ENCODE measurements around the gene CIAO3.
"Not testable (repeated sequence)": the region's sequence is repeated elsewhere in the genome, so short reads cannot be mapped to it uniquely, and the experiment has no call there.

The CIAO3 gene

GRCh38 chr16:754656-755055, 13.9 kb upstream of the CIAO3 start:
- DNase-seq (no peak), ATAC-seq (no peak)
- peaks cover 3% of the 10 kb centered on the region for H3K27me3 Mint-ChIP-seq
- H3K36me3 Mint-ChIP-seq (ENCODE audit: low read depth): no peaks in the 10 kb centered on the region
- no peak overlapping the region for H3K27ac Mint-ChIP-seq
- H3K9me3 Mint-ChIP-seq: no peaks in the 10 kb centered on the region
- no peaks in the 10 kb centered on the region for H3K4me1 Mint-ChIP-seq
- H3K4me3 Mint-ChIP-seq: no peak overlapping the region

- not testable (repeated sequence) for H3K4me3 Mint-ChIP-seq; H3K27ac Mint-ChIP-seq; H3K36me3 Mint-ChIP-seq (ENCODE audit: low read depth); ATAC-seq; H3K4me1 Mint-ChIP-seq; H3K27me3 Mint-ChIP-seq; DNase-seq; H3K9me3 Mint-ChIP-seq
These were observed 13.4 kb upstream of the CIAO3 start for GRCh38 chr16:754121-754607.

GRCh38 chr16:752007-752312, 11.2 kb upstream of the CIAO3 start:
- no peaks in the 10 kb centered on the region for H3K36me3 Mint-ChIP-seq (ENCODE audit: low read depth)
- no peak overlapping the region for H3K4me3 Mint-ChIP-seq
- no peaks in the 10 kb centered on the region for H3K27me3 Mint-ChIP-seq
- no peaks in the 10 kb centered on the region for H3K9me3 Mint-ChIP-seq
- H3K27ac Mint-ChIP-seq: no peak overlapping the region
- DNase-seq (no peak), ATAC-seq (no peak)
- no peaks in the 10 kb centered on the region for H3K4me1 Mint-ChIP-seq

- no peaks in the 10 kb centered on the region for H3K9me3 Mint-ChIP-seq
- H3K27ac Mint-ChIP-seq: no peak overlapping the region
- no peaks in the 10 kb centered on the region for H3K27me3 Mint-ChIP-seq
- no peaks in the 10 kb centered on the region for H3K36me3 Mint-ChIP-seq (ENCODE audit: low read depth)
- ATAC-seq (no peak), DNase-seq (no peak)
- no peaks in the 10 kb centered on the region for H3K4me1 Mint-ChIP-seq
- H3K4me3 Mint-ChIP-seq: no peak overlapping the region
These were observed 10.6 kb upstream of the CIAO3 start for GRCh38 chr16:751152-752006.

GRCh38 chr16:750485-750884, 9.7 kb upstream of the CIAO3 start:
- Mint-ChIP-seq H3K4me1 (no peaks in the 10 kb centered on the region), H3K36me3 (ENCODE audit: low read depth) (no peaks in the 10 kb centered on the region), H3K27ac (no peak overlapping the region), H3K4me3 (no peak overlapping the region), H3K9me3 (no peaks in the 10 kb centered on the region), H3K27me3 (no peaks in the 10 kb centered on the region)
- ATAC-seq (no peak), DNase-seq (no peak)

GRCh38 chr16:749010-749409, 8.2 kb upstream of the CIAO3 start:
- Mint-ChIP-seq H3K4me1 (no peaks in the 10 kb centered on the region), H3K9me3 (no peaks in the 10 kb centered on the region), H3K4me3 (no peak overlapping the region), H3K27ac (no peak overlapping the region), H3K27me3 (no peaks in the 10 kb centered on the region), H3K36me3 (ENCODE audit: low read depth) (no peaks in the 10 kb centered on the region)
- ATAC-seq (no peak), DNase-seq (no peak)

GRCh38 chr16:747978-748746, 7.4 kb upstream of the CIAO3 start:
- no peaks in the 10 kb centered on the region for H3K36me3 Mint-ChIP-seq (ENCODE audit: low read depth)
- no peaks in the 10 kb centered on the region for H3K9me3 Mint-ChIP-seq
- no peaks in the 10 kb centered on the region for H3K4me1 Mint-ChIP-seq
- no peaks in the 10 kb centered on the region for H3K27me3 Mint-ChIP-seq
- no peak overlapping the region for H3K27ac Mint-ChIP-seq
- ATAC-seq: no peak
- no peak overlapping the region for H3K4me3 Mint-ChIP-seq
- no peak for DNase-seq

- Mint-ChIP-seq H3K9me3 (no peaks in the 10 kb centered on the region), H3K27me3 (no peaks in the 10 kb centered on the region), H3K36me3 (ENCODE audit: low read depth) (no peaks in the 10 kb centered on the region), H3K27ac (no peak overlapping the region), H3K4me1 (no peaks in the 10 kb centered on the region), H3K4me3 (no peak overlapping the region)
- ATAC-seq (no peak), DNase-seq (no peak)
These were observed 5.8 kb upstream of the CIAO3 start for GRCh38 chr16:746637-747036.

GRCh38 chr16:745739-746138, 4.9 kb upstream of the CIAO3 start:
- Mint-ChIP-seq H3K27me3 (no peaks in the 10 kb centered on the region), H3K36me3 (ENCODE audit: low read depth) (no peaks in the 10 kb centered on the region)
- no peak for DNase-seq

GRCh38 chr16:743794-744500, 3.1 kb upstream of the CIAO3 start:
- Mint-ChIP-seq H3K27me3 (no peaks in the 10 kb centered on the region), H3K4me3 (no peak overlapping the region), H3K36me3 (ENCODE audit: low read depth) (no peaks in the 10 kb centered on the region), H3K9me3 (no peaks in the 10 kb centered on the region), H3K4me1 (peaks cover 11% of the 10 kb centered on the region), H3K27ac (no peak overlapping the region)
- ATAC-seq (no peak), DNase-seq (no peak)

More at GRCh38 chr16:745739-746138, 4.9 kb upstream of the CIAO3 start:
- peak; percentile 37 for ATAC-seq
- H3K4me3 Mint-ChIP-seq: no peak overlapping the region
- peaks cover 2% of the 10 kb centered on the region for H3K4me1 Mint-ChIP-seq
- H3K27ac Mint-ChIP-seq: no peak overlapping the region
- H3K9me3 Mint-ChIP-seq: no peaks in the 10 kb centered on the region

GRCh38 chr16:742894-743293, 2.1 kb upstream of the CIAO3 start:
- not testable (repeated sequence) for H3K4me3 Mint-ChIP-seq; ATAC-seq; H3K36me3 Mint-ChIP-seq (ENCODE audit: low read depth); H3K27ac Mint-ChIP-seq; H3K9me3 Mint-ChIP-seq; H3K27me3 Mint-ChIP-seq; DNase-seq
- peaks cover 14% of the 10 kb centered on the region for H3K4me1 Mint-ChIP-seq

- Mint-ChIP-seq H3K27ac (no peak overlapping the region), H3K4me3 (peak overlapping the region; percentile 79), H3K4me1 (peaks cover 14% of the 10 kb centered on the region), H3K9me3 (no peaks in the 10 kb centered on the region), H3K36me3 (ENCODE audit: low read depth) (peaks cover 2% of the 10 kb centered on the region), H3K27me3 (no peaks in the 10 kb centered on the region)
- DNase-seq: no peak
- no peak for ATAC-seq
These were observed 1.3 kb upstream of the CIAO3 start for GRCh38 chr16:741986-742629.

GRCh38 chr16:740459-740763, 386 bp downstream of the CIAO3 start:
- H3K36me3 Mint-ChIP-seq (ENCODE audit: low read depth): peaks cover 4% of the 10 kb centered on the region
- no peak for DNase-seq
- H3K4me3 Mint-ChIP-seq: peak overlapping the region; percentile 78
- ATAC-seq: no peak
- no peaks in the 10 kb centered on the region for H3K9me3 Mint-ChIP-seq
- peaks cover 24% of the 10 kb centered on the region for H3K4me1 Mint-ChIP-seq
- peak overlapping the region; percentile 46 for H3K27ac Mint-ChIP-seq
- H3K27me3 Mint-ChIP-seq: no peaks in the 10 kb centered on the region

GRCh38 chr16:739560-740458, 988 bp downstream of the CIAO3 start:
- no peak for DNase-seq
- Mint-ChIP-seq H3K36me3 (ENCODE audit: low read depth) (peaks cover 8% of the 10 kb centered on the region), H3K27me3 (no peaks in the 10 kb centered on the region), H3K27ac (peak overlapping the region; percentile 46), H3K4me3 (peak overlapping the region; percentile 78), H3K9me3 (no peaks in the 10 kb centered on the region), H3K4me1 (peaks cover 28% of the 10 kb centered on the region)
- ATAC-seq: no peak
